Fibroblast of peridontal ligament (primary cell): Measurements from ENCODE around the gene COL10A1.

Source experiments
- DNase-seq: peaks from one replicate; pipeline ENCODE4 v3.0.0-alpha.2; 2010; ENCODE audit errors: extremely low read depth

COL10A1 gene

GRCh38 chr6:116087437-116088027 lies 38.4 kb downstream of the COL10A1 start:
- peak; percentile 63 for DNase-seq

- no peak for DNase-seq
Observed at GRCh38 chr6:116084284-116084683, 41.6 kb downstream of the COL10A1 start.

GRCh38 chr6:116083052-116083451 lies 42.9 kb downstream of the COL10A1 start:
- DNase-seq: no peak

GRCh38 chr6:116078945-116079344 lies 47.0 kb downstream of the COL10A1 start:
- DNase-seq: no peak

- no peak for DNase-seq
Observed at GRCh38 chr6:116078522-116078921, 47.4 kb downstream of the COL10A1 start.

- no peak for DNase-seq
Observed at GRCh38 chr6:116074732-116075390, 51.1 kb downstream of the COL10A1 start.

- peak; percentile 35 for DNase-seq
Observed at GRCh38 chr6:116073765-116074440, 52.0 kb downstream of the COL10A1 start.

GRCh38 chr6:116072368-116072767 lies 53.6 kb downstream of the COL10A1 start:
- DNase-seq: no peak

- no peak for DNase-seq
Observed at GRCh38 chr6:116070616-116071389, 55.1 kb downstream of the COL10A1 start.

- DNase-seq: no peak
Observed at GRCh38 chr6:116070101-116070500, 55.8 kb downstream of the COL10A1 start.
